22Rv1 (cell line): Measurements from ENCODE around the gene SLC12A4.

Source experiments
- ZFX ChIP-seq: fragments of 450-650 bp; IDR thresholded peaks from 2 replicates; pipeline ENCODE4 v1.6.1; 2017; ENCODE audit warnings: antibody characterized with exemption, borderline replicate concordance
- TF ChIP-seq, protein P1 (sequence below): fragments of 450-650 bp; IDR thresholded peaks from 2 replicates; pipeline ENCODE4 v1.5.1; 2017; ENCODE audit warnings: mild to moderate bottlenecking

GRCh38 chr16:67917852-67918236 lies 50.6 kb downstream of the SLC12A4 start:
- TF ChIP-seq, protein P1, sequence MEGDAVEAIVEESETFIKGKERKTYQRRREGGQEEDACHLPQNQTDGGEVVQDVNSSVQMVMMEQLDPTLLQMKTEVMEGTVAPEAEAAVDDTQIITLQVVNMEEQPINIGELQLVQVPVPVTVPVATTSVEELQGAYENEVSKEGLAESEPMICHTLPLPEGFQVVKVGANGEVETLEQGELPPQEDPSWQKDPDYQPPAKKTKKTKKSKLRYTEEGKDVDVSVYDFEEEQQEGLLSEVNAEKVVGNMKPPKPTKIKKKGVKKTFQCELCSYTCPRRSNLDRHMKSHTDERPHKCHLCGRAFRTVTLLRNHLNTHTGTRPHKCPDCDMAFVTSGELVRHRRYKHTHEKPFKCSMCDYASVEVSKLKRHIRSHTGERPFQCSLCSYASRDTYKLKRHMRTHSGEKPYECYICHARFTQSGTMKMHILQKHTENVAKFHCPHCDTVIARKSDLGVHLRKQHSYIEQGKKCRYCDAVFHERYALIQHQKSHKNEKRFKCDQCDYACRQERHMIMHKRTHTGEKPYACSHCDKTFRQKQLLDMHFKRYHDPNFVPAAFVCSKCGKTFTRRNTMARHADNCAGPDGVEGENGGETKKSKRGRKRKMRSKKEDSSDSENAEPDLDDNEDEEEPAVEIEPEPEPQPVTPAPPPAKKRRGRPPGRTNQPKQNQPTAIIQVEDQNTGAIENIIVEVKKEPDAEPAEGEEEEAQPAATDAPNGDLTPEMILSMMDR: no peak
- TF ChIP-seq ZFX: no peak
